Right atrium auricular region (tissue), 2 donors: Measurements from ENCODE around the gene MSL3B. TPM values are rescaled to one million over a fixed set of nuclear protein-coding genes. Genes with fewer than 3 reads are reported as not detected.

Experiments used
- DNase-seq: peaks from one replicate; pipeline ENCODE4 v3.0.0-alpha.2; 2019; ENCODE audit warnings: low spot score
- H3K27ac ChIP-seq, 2 donors: fragments of 200-600 bp; sonication (generic); 1 replicate in 1 of 2; 2 replicates in 1 of 2; pipeline ENCODE4 v1.5.1; 2016 to 2019
- H3K27me3 ChIP-seq, 2 donors: fragments of 200-600 bp; sonication (generic); one replicate each; pipeline versions ENCODE4 v1.5.1 to v1.6.0; 2017 to 2019
- H3K36me3 ChIP-seq: fragments of 200-600 bp; sonication (generic); one replicate; pipeline ENCODE4 v1.5.1; 2016
- H3K4me1 ChIP-seq, 2 donors: fragments of 200-600 bp; sonication (generic); one replicate each; pipeline versions ENCODE4 v1.5.1 to v1.6.0; 2017 to 2019
- H3K4me3 ChIP-seq, 2 donors: fragments of 200-600 bp; sonication (generic); 1 replicate in 1 of 2; 2 replicates in 1 of 2; pipeline ENCODE4 v1.5.1; 2017 to 2019; ENCODE audit warnings: mild to moderate bottlenecking in 1 of 2, moderate library complexity in 1 of 2
- H3K9me3 ChIP-seq, 2 donors: fragments of 200-600 bp; sonication (generic); one replicate each; pipeline ENCODE4 v1.5.1; 2019
- total RNA-seq, 2 donors: library from RNA; depleted of rRNA; stranded (reverse); fragments of >200 nt; gene quantifications; one replicate each; pipeline ENCODE4 v1.1.0, GENCODE V29; 2016
- TF ChIP-seq, protein P1 (sequence below), 2 donors: fragments of 200-600 bp; sonication (generic); IDR thresholded peaks; one replicate each; pipeline ENCODE4 v1.5.1; 2019; ENCODE audit warnings: antibody characterized with exemption in 2 of 2

MSL3B gene

DNA sequence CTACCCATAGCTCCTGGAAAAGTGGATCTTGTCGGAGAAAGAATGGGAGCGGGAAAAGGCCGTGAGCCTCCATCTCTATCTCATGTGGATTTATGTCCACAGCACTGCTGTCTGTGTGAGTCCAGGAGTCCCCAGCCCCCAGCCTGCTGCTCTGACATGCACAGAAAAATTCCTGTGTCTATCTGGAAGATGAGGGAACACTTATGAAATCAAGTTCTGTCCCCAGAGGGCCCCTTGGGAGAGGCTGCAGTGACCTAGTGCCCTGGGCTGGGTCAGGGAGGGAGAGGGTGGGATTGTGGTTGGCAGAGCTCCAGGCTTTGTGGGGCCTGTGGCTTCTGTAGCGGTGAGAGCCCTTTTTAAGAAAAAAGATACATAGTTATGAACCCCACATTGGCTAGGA lies 51.4 kb downstream of the MSL3B start:
- H3K36me3 ChIP-seq = no peaks in the 10 kb centered on the region
- H3K27me3 ChIP-seq = no peaks in the 10 kb centered on the region
- H3K4me1 ChIP-seq = no peaks in the 10 kb centered on the region
- no peak overlapping the region for H3K4me3 ChIP-seq
- H3K9me3 ChIP-seq = peaks cover 0 to 10% of the 10 kb centered on the region in 2 donors
- DNase-seq = no peak
- H3K27ac ChIP-seq = no peak overlapping the region
- TF ChIP-seq, protein P1, sequence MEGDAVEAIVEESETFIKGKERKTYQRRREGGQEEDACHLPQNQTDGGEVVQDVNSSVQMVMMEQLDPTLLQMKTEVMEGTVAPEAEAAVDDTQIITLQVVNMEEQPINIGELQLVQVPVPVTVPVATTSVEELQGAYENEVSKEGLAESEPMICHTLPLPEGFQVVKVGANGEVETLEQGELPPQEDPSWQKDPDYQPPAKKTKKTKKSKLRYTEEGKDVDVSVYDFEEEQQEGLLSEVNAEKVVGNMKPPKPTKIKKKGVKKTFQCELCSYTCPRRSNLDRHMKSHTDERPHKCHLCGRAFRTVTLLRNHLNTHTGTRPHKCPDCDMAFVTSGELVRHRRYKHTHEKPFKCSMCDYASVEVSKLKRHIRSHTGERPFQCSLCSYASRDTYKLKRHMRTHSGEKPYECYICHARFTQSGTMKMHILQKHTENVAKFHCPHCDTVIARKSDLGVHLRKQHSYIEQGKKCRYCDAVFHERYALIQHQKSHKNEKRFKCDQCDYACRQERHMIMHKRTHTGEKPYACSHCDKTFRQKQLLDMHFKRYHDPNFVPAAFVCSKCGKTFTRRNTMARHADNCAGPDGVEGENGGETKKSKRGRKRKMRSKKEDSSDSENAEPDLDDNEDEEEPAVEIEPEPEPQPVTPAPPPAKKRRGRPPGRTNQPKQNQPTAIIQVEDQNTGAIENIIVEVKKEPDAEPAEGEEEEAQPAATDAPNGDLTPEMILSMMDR (IDR thresholded peaks at IDR 0.05) = no peak

DNA sequence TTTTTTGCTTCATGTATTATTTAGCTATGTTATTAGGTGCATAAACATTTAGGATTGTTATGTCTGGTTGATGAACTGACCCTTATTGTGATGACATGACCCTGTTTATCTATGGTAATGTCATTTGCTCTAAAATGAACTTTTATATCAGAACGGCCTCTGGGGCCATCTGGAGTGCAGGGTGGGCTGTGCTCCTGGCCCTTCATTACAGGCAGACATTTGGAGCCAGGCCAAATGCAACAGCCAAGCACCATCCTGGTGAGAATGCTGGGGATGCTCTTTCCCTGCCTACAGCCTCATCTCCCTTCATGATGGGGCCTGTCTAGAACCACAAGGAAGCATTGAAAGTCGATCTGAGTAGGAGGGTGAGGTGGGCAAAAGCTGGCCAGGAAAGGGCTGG lies 51.9 kb downstream of the MSL3B start:
- Histone ChIP-seq H3K27ac (no peak overlapping the region), H3K4me3 (no peak overlapping the region), H3K9me3 (peaks cover 0 to 10% of the 10 kb centered on the region in 2 donors), H3K36me3 (no peaks in the 10 kb centered on the region), H3K27me3 (no peaks in the 10 kb centered on the region), H3K4me1 (no peaks in the 10 kb centered on the region)
- TF ChIP-seq, protein P1 (IDR thresholded peaks at IDR 0.05) = no peak
- DNase-seq = no peak

DNA sequence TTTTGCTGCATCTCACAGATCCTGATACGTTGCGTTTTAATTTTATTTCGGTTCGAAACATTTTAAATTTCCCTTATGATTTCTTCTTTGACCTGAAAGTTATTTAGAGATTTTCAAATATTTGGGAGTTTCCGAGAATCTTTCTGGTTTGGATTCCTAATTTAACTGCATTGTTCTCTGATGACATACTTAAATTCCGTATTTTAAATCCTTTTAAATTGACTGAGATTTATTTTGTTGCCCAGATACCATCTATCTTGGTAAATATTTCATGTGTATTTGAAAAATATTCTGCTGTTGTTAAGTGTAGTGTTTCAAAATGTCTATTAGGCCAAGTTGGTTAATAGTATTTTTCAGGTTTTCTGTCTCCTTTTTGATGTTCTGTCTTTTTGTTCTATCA lies 52.3 kb downstream of the MSL3B start:
- Histone ChIP-seq H3K27me3 (no peaks in the 10 kb centered on the region), H3K27ac (no peak overlapping the region), H3K9me3 (peaks cover 0 to 10% of the 10 kb centered on the region in 2 donors), H3K36me3 (no peaks in the 10 kb centered on the region), H3K4me1 (no peaks in the 10 kb centered on the region), H3K4me3 (no peak overlapping the region)
- TF ChIP-seq, protein P1 (IDR thresholded peaks at IDR 0.05) = no peak
- no peak for DNase-seq

Other genes starting within 250 kb of the MSL3B start
- not detected for gene UGT1A10, start 231.9 kb downstream of the MSL3B start, total RNA-seq
- gene UGT1A9, start 196.5 kb downstream of the MSL3B start, total RNA-seq = not detected
- gene UGT1A7, start 186.5 kb downstream of the MSL3B start, total RNA-seq = not detected
- not detected for gene UGT1A6, start 175.5 kb downstream of the MSL3B start, total RNA-seq
- gene UGT1A5, start 155.5 kb downstream of the MSL3B start, total RNA-seq = not detected
- gene UGT1A4, start 149.7 kb downstream of the MSL3B start, total RNA-seq = not detected
- not detected for gene UGT1A3, start 139.3 kb downstream of the MSL3B start, total RNA-seq
- gene UGT1A1, start 108.1 kb downstream of the MSL3B start, total RNA-seq = not detected
- gene MROH2A, start 90.1 kb downstream of the MSL3B start, total RNA-seq = not detected
- gene HJURP, start 13.9 kb downstream of the MSL3B start, total RNA-seq = under 1 TPM; 0.16 to 0.37 TPM
- gene TRPM8, start 49.0 kb upstream of the MSL3B start, total RNA-seq = not detected
- gene SPP2, start 182.3 kb upstream of the MSL3B start, total RNA-seq = not detected